Adrenal gland (tissue), 5 donors: ENCODE data around the gene REXO5.

ENCODE experiments used
- POLR2A ChIP-seq, 2 donors: fragments of 450-650 bp; IDR thresholded peaks; one replicate each; pipeline ENCODE4 v1.6.1; 2017; ENCODE audit warnings: antibody characterized with exemption in 2 of 2, mild to moderate bottlenecking in 2 of 2, moderate library complexity in 1 of 2
- TF ChIP-seq, protein P1 (sequence below), 6 experiments: fragments of 450-650 bp in 4 of 6; fragments of 200-600 bp in 2 of 6; sonication (generic) in 1 of 6; IDR thresholded peaks; 1 replicate in 5 of 6; 2 replicates in 1 of 6; pipeline versions ENCODE4 v1.5.1 to v1.8.0; 2016 to 2021; ENCODE audit warnings: antibody characterized with exemption in 6 of 6, mild to moderate bottlenecking in 2 of 6, moderate library complexity in 1 of 6
- donor health status: DM: no; HTN: no; CAD: no.

DNA sequence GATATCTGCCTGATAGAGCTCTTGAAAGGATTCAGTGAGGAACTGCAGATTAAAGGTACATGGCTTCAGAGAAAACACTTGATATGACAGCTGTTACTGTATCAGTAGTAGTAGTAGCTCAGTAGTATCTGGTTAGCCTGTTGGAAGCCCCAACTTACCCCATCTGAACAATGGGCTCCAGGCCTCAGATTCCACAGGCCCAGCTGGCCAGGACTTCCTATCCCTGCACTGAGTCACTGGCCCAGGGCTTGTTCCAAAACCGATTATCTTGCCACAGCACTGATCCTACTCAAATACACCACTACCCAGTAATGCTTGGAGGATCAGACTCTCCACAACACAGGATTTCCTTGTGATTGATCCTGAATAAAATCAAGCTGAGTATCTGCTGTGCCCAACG is 61.3 kb downstream of the REXO5 start:
- TF ChIP-seq, protein P1, sequence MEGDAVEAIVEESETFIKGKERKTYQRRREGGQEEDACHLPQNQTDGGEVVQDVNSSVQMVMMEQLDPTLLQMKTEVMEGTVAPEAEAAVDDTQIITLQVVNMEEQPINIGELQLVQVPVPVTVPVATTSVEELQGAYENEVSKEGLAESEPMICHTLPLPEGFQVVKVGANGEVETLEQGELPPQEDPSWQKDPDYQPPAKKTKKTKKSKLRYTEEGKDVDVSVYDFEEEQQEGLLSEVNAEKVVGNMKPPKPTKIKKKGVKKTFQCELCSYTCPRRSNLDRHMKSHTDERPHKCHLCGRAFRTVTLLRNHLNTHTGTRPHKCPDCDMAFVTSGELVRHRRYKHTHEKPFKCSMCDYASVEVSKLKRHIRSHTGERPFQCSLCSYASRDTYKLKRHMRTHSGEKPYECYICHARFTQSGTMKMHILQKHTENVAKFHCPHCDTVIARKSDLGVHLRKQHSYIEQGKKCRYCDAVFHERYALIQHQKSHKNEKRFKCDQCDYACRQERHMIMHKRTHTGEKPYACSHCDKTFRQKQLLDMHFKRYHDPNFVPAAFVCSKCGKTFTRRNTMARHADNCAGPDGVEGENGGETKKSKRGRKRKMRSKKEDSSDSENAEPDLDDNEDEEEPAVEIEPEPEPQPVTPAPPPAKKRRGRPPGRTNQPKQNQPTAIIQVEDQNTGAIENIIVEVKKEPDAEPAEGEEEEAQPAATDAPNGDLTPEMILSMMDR (IDR thresholded peaks at IDR 0.05): no peak
- no peak for TF ChIP-seq POLR2A (IDR thresholded peaks at IDR 0.05)
